HepG2 (cell line): ENCODE results near the gene UBL3.

ENCODE experiments used
- POLR2AphosphoS5 ChIP-seq: IDR thresholded peaks from 2 replicates; pipeline ENCODE4 v1.6.1; 2012; ENCODE audit warnings: low read depth, low read length
- SMC3 ChIP-seq: IDR thresholded peaks from 2 replicates; pipeline ENCODE4 v1.6.1; 2011; ENCODE audit warnings: low read length, improper control_type of control experiment

DNA sequence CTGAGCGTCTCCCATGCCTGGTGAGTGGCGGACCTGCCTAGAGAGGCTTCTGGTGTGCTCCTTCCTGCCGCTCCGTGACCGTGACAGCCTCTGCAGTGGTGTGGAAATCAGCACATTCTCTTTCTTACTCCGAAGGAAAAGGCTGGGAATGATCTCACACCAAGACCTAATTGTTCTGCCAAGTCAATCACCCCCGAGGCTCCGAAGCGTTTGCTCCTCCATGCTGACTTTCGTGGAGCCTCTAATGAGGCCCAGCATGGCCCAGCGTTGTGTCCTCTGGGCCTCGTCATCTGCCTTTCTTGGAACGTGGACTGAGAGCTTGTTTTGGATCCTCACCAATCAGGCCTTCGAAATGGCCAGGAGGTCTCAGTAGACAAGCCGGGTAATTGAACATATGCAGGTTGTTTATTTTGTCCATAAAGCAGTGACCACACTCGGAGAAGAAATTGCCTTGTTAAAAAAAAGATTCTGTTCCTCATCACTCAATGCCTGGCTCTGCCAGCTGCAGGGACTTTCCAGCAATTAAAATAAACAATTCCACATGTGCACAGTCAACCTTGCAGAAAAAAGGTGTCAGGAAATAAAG, 107.1 kb downstream of the UBL3 start:
- TF ChIP-seq SMC3 (no peak), POLR2AphosphoS5 (no peak)
